ENCODE data around the gene FSCN2. TPM values are rescaled to one million over a fixed set of nuclear protein-coding genes. Genes with fewer than 3 reads are reported as not detected.

FSCN2 gene
- total and polyA plus RNA-seq, 2 experiments from 2014 or later = 0.13 to 1.6 TPM

- Histone ChIP-seq H3F3A (replicated peaks; ENCODE audit: low read depth) (peaks cover 15% of the 10 kb centered on the region), H3K9me2 (ENCODE audit: insufficient read depth) (no peaks in the 10 kb centered on the region), H3K79me2 (replicated peaks; ENCODE audit: insufficient read depth) (no peaks in the 10 kb centered on the region), H3K27me3 (ENCODE audit: insufficient read depth) (no peaks in the 10 kb centered on the region), H3K4me2 (no peak overlapping the region), H3K4me1 (ENCODE audit: insufficient read depth) (peaks cover 8% of the 10 kb centered on the region; the same call in 1 of the 2 replicates), H2AFZ (no peak overlapping the region), H3K4me3 (no peak overlapping the region), H3K36me3 (ENCODE audit: insufficient read depth) (peaks cover 13% of the 10 kb centered on the region), H3K27ac (ENCODE audit: low read depth) (no peak overlapping the region; the same call in 1 of the 2 replicates), H4K20me1 (replicated peaks; ENCODE audit: insufficient read depth) (no peaks in the 10 kb centered on the region)
- H3K27ac Mint-ChIP-seq = no peak overlapping the region
- peaks cover 24% of the 10 kb centered on the region for H3K27me3 Mint-ChIP-seq (ENCODE audit: insufficient read depth, low read depth, poor library complexity)
- TF ChIP-seq CREB1 (CRISPR knock-in tag; IDR thresholded peaks at IDR 0.05; ENCODE audit: low read depth) (no peak), JUNB (IDR thresholded peaks at IDR 0.05; ENCODE audit: unreplicated experiment) (no peak), ETS1 (IDR thresholded peaks at IDR 0.05) (no peak), NANOG (IDR thresholded peaks at IDR 0.05; ENCODE audit: borderline replicate concordance) (no peak)
- TF ChIP-seq, protein P1, sequence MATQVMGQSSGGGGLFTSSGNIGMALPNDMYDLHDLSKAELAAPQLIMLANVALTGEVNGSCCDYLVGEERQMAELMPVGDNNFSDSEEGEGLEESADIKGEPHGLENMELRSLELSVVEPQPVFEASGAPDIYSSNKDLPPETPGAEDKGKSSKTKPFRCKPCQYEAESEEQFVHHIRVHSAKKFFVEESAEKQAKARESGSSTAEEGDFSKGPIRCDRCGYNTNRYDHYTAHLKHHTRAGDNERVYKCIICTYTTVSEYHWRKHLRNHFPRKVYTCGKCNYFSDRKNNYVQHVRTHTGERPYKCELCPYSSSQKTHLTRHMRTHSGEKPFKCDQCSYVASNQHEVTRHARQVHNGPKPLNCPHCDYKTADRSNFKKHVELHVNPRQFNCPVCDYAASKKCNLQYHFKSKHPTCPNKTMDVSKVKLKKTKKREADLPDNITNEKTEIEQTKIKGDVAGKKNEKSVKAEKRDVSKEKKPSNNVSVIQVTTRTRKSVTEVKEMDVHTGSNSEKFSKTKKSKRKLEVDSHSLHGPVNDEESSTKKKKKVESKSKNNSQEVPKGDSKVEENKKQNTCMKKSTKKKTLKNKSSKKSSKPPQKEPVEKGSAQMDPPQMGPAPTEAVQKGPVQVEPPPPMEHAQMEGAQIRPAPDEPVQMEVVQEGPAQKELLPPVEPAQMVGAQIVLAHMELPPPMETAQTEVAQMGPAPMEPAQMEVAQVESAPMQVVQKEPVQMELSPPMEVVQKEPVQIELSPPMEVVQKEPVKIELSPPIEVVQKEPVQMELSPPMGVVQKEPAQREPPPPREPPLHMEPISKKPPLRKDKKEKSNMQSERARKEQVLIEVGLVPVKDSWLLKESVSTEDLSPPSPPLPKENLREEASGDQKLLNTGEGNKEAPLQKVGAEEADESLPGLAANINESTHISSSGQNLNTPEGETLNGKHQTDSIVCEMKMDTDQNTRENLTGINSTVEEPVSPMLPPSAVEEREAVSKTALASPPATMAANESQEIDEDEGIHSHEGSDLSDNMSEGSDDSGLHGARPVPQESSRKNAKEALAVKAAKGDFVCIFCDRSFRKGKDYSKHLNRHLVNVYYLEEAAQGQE (IDR thresholded peaks at IDR 0.05; ENCODE audit: unreplicated experiment) = no peak
- H3K36me3 Mint-ChIP-seq (ENCODE audit: low read depth) = peaks cover 45% of the 10 kb centered on the region
- H3K4me1 Mint-ChIP-seq = peaks cover 17% of the 10 kb centered on the region
- H3K4me3 Mint-ChIP-seq = no peak overlapping the region; the same call in 2 of the 3 replicates
- DNase-seq (ENCODE audit: low spot score) (no peak), ATAC-seq (no peak)
- no peaks in the 10 kb centered on the region for H3K9me3 Mint-ChIP-seq
These were observed 29.3 kb downstream of the FSCN2 start for GRCh38 chr17:81557276-81558114.

DNA sequence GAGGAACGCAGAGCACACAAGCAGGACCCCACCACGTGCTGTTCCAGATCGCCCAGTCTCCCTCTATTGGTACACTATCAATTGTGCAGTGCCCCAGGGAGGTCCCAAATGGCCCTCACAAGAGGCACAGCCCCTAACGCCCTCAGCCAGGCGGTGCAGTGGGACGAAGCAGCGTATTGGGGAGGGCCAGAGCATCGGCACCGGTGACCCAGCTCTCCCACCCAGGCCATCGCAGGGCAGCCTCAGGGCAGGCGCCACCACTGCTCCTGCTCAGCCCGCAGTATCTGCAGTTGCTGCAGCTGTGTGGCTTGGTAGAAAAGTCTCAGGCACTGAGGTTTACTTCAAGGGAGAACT is 29.9 kb downstream of the FSCN2 start:
- no peaks in the 10 kb centered on the region for H3K79me2 ChIP-seq (replicated peaks; ENCODE audit: insufficient read depth)
- H3K4me3 Mint-ChIP-seq = no peak overlapping the region
- no peaks in the 10 kb centered on the region for H3K9me3 Mint-ChIP-seq
- ATAC-seq = no peak
- TF ChIP-seq ZNF462 (CRISPR knock-in tag; IDR thresholded peaks at IDR 0.05) = no peak
- TF ChIP-seq, protein P2, sequence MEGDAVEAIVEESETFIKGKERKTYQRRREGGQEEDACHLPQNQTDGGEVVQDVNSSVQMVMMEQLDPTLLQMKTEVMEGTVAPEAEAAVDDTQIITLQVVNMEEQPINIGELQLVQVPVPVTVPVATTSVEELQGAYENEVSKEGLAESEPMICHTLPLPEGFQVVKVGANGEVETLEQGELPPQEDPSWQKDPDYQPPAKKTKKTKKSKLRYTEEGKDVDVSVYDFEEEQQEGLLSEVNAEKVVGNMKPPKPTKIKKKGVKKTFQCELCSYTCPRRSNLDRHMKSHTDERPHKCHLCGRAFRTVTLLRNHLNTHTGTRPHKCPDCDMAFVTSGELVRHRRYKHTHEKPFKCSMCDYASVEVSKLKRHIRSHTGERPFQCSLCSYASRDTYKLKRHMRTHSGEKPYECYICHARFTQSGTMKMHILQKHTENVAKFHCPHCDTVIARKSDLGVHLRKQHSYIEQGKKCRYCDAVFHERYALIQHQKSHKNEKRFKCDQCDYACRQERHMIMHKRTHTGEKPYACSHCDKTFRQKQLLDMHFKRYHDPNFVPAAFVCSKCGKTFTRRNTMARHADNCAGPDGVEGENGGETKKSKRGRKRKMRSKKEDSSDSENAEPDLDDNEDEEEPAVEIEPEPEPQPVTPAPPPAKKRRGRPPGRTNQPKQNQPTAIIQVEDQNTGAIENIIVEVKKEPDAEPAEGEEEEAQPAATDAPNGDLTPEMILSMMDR (conservative IDR thresholded peaks at IDR 0.05; ENCODE audit: low read depth in 2 of 2) = no peak
- TF ChIP-seq ZNF114 (CRISPR knock-in tag; IDR thresholded peaks at IDR 0.05) = no peak
- no peak overlapping the region for H2AFZ ChIP-seq
- DNase-seq (ENCODE audit: low spot score) = no peak
- H3K36me3 ChIP-seq (ENCODE audit: insufficient read depth) = peaks cover 14% of the 10 kb centered on the region
- H3K27me3 Mint-ChIP-seq (ENCODE audit: insufficient read depth, low read depth, poor library complexity) = peaks cover 20% of the 10 kb centered on the region
- H3K4me2 ChIP-seq = no peak overlapping the region
- no peaks in the 10 kb centered on the region for H3K9me2 ChIP-seq (ENCODE audit: insufficient read depth)
- H3K27ac ChIP-seq (ENCODE audit: low read depth) = no peak overlapping the region
- no peak overlapping the region for H3K4me3 ChIP-seq
- peaks cover 12% of the 10 kb centered on the region for H3F3A ChIP-seq (replicated peaks; ENCODE audit: low read depth)
- no peaks in the 10 kb centered on the region for H4K20me1 ChIP-seq (replicated peaks; ENCODE audit: insufficient read depth)
- H3K27me3 ChIP-seq (ENCODE audit: insufficient read depth) = no peaks in the 10 kb centered on the region
- H3K4me1 Mint-ChIP-seq = peaks cover 16% of the 10 kb centered on the region
- peaks cover 8% of the 10 kb centered on the region; the same call in 1 of the 2 replicates for H3K4me1 ChIP-seq (ENCODE audit: insufficient read depth)
- peaks cover 49% of the 10 kb centered on the region for H3K36me3 Mint-ChIP-seq (ENCODE audit: low read depth)
- H3K27ac Mint-ChIP-seq = no peak overlapping the region
